ENCODE measurements around the gene TMEM191C.
"Not testable (repeated sequence)": the region's sequence is repeated elsewhere in the genome, so short reads cannot be mapped to it uniquely, and the experiment has no call there.

Gene TMEM191C

GRCh38 chr22:21467337-21468193, at the start of gene TMEM191C:
Gene TMEM191C, plus strand, starts transcription at chr22:21467387. Its CDS starts 73 bp downstream, at chr22:21467460.
- not testable (repeated sequence) for DNase-seq

DNA sequence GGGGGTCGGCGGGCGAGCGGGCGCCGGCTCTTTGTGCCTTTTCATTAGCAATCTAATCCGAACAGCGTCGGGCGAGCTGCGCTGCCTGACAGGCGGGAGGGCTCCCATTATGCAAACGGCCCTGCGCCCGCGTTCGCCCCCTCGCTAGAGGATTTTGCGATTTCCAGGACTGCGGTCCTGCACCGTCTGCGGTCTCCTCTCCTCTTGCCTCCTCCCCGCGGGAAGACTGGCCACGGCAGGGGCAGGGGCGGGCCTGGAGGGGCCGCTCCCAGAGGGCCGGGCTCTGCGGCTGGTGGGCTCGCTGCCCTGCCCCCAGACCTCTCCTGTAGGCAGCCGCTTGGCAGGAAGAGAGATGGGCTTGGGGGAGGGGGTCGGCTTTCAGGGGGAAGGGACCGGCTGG, 49.3 kb upstream of the TMEM191C start:
- not testable (repeated sequence) for DNase-seq

DNA sequence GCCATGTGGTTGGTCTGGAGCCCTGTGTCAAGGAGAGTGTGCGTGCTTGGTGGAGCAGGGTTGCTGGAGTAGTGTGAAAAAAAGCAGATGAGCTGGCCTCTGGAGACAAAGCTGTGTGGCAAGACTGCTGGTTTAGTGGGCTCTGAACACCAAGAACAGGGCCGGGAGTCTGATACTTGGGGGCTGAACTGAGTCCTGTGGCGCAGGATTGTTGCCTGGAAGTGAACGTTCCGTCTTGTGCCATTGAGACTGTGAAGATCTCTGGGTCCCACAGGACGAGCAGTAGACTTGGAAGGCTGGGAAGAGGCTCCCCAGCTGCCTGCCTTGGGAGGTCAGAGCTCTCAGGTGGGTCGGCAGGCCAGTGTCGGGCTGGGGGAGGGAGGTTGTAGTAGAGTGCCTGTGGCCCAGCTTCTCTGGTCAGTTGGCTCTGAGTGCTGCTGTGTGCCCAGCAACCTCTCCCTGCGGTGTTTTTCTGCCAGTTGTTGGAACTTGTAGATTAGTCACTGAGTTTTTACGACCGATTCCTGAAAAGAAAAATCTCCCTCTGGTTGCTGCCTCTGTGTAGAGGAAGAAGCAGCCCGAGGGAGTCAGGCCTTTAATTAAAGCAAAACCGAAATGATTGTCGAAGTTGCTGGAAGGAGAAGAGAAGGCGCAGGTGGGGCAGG, 48.1 kb upstream of the TMEM191C start:
- not testable (repeated sequence) for DNase-seq

- DNase-seq, result not testable (repeated sequence)
These were observed 46.9 kb upstream of the TMEM191C start for GRCh38 chr22:21420180-21420763.

GRCh38 chr22:21424084-21424709, 43.0 kb upstream of the TMEM191C start:
- not testable (repeated sequence) for DNase-seq

DNA sequence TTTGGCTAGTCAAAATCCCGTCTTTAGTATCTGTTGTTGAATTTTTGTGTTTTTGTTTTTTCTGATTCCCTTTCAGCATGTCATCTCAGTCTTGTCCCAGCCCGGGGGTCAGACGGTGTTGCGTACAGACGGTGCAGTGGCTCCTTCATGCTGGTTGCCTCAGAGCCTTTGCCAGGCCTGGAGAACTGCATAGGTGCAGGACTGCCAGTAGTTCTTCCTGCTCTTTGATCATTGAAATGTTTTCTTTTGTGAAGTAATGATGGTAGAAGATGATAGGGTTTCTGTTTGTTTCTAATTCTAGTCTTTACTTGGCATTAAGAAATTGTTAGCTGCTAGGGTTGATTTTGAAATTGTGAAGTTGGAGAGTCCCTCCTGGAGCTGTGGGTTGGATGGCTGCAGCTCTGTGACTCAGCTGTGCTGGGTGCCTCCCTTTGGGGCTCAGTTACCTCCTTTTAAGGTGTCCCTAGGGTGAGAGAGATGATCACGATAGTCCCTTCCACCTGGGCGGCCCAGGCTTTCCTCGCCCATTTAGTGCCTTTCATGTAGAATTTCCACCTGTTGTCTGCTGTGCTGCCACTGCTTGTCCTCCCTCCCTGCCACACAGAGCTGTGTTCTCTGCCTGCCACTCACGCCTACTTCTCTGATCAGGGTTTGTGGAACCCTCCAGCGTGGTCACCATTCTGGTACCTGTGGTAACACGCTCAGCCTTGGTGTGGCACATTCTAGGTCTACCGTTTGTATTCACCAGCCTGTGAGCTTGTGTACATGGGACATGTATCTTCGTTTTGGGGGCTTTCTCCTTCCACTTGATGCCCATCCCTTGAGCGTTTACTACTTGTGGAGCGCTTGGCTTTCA, 32.6 kb upstream of the TMEM191C start:
- not testable (repeated sequence) for DNase-seq

- DNase-seq, result not testable (repeated sequence)
These were observed 31.0 kb upstream of the TMEM191C start for GRCh38 chr22:21435998-21436810.

DNA sequence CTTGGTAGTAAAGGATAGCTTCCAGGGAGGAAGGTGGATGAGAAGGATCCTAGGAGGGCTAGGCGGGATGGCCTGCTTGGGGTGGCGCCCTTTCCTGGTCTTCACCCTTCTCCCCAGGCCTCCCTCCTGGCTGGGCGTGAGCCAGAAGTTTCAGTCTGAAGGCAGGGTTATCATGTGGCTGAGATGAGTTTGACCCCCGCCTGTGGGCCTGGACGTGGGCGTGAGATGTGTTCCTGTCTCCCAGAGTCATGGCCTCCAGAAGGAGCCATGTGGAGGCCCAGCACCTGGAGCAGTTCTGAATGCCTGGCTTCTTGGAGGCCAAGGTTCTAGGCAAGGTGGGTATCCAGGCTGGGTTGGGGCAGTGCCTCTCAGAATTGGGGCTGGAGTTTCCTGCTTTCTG, 29.2 kb upstream of the TMEM191C start:
- not testable (repeated sequence) for DNase-seq

DNA sequence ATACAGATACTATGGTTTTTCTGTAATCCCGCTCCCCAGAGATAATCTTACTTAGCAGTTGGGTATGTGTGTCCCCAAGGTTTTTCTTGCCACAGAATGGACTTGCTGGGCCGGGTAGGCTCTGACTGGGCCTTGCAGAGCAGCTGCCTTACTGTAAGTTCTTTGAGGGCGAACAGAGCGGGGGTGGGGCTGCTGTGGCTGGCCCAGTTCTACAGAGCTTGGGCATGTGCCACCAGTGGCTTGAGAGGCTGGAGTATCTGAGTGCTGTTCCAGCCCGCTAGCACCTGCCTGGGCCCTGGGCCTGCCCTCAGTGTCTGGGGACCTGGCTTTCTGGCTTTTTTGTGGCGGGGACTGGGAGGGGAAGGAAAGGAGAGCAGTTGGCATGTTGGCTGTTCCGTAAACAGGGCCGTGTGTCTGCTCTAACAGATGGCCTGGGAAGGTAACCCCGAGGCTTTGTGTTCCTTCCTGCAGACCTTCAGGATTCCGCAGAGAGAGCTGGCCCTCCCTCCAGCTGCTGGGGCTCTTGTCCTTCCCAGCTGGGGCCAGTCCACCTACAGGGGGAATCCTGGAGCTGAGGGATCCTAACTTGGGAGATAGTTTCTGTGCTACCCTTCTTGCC, 27.1 kb upstream of the TMEM191C start:
- not testable (repeated sequence) for DNase-seq

- not testable (repeated sequence) for DNase-seq
These were observed 26.5 kb upstream of the TMEM191C start for GRCh38 chr22:21440676-21441075.

DNA sequence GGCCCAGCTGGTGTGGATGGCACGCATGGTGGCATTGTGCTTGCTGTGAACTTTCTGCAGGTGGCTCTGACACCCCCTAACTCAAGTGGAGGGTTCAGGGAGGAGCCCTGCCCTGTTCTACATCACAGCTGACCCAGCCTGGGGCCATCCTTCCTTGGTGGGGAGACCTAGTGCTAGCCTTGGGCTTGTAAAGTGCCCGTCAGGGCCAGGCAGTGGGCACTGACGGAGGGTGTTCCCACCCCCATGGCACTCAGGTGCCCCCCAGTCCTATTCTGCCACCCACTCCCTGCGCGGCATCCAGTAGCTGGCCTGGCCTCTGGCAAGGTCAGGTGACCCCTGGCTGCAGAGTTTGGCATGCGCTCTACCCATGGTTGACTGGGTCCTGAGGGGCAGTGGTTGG, 26.0 kb upstream of the TMEM191C start:
- not testable (repeated sequence) for DNase-seq

DNA sequence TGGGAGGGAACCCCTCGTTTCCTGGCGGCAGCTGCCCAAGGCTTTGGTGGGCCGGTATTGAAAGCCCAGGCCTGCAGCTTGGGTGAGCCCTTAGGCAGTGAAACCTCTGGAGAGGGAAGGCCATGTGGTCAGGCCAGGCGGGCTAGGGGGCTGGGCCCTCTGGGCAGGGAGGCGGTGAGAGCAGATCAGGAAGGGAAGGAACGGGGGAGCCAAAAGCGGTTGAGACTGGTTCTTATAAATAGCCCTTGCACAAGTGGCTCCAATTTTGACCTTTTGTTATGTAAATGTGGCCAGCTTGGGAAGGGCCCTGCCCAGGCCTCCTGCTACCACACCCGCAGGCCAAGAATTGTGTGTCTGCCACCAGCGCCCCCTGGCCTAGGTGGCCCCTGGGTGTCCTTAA, 25.1 kb upstream of the TMEM191C start:
- not testable (repeated sequence) for DNase-seq

GRCh38 chr22:21442646-21443045, 24.5 kb upstream of the TMEM191C start:
- not testable (repeated sequence) for DNase-seq

GRCh38 chr22:21443057-21443734, 24.0 kb upstream of the TMEM191C start:
- DNase-seq, result no peak

DNA sequence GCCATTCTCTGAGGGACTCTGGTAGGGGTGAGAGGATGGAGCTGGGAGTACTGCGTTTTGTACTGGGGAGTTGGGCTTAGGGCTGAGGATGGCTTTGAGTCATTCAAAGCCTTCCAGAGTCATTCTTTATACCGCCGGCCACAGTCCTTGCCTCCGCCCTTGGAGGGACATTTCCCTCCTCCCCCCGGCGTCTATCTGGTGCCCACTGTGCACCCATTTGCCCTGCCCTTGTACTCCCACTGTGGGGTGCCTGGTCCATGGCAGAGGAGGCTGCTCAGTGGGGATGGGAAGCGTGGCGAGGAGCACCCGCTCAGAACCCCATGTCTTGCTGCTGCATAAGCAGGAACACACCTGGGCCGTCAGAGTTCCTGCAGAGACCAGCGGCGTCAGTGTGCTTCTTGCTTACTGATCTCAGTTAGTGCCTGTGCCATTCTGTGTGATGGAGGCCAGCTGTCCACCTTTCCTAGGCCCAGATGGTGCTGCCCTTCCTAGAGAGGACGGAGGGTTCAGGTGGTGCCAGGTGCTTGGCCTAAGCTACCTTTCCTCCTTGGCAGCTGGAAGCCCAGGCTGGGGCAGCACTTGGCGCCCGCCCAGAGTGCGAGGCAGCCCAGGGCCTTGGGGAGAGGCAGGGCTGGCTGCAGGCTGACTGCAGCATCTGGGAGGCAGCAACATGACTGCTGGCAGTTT, 23.3 kb upstream of the TMEM191C start:
- no peak for DNase-seq

- no peak for DNase-seq
These were observed 22.3 kb upstream of the TMEM191C start for GRCh38 chr22:21444701-21445436.

DNA sequence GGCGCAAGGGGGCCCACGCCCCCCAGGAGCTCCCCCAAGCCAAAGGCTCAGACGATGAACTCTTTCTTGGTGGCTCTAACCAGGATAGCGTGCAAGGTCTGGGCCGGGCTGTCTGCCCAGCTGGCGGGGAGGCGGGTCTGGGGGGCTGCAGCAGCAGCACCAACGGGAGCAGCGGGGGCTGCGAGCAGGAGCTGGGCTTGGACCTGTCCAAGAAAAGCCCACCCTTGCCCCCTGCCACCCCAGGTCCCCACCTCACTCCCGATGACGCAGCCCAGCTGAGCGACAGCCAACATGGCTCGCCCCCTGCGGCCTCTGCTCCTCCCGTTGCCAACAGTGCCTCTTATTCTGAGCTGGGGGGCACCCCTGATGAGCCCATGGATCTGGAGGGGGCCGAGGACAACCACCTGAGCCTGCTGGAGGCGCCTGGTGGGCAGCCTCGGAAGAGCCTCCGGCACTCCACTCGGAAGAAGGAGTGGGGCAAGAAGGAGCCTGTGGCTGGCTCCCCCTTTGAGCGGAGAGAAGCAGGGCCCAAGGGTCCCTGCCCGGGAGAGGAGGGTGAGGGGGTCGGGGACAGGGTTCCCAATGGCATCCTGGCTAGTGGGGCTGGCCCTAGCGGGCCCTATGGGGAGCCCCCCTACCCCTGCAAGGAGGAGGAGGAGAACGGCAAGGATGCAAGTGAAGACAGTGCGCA, 21.6 kb upstream of the TMEM191C start:
- no peak for DNase-seq
